Lung (tissue), 12 donors: ENCODE data around the gene NKG7. TPM values are rescaled to one million over a fixed set of nuclear protein-coding genes. Genes with fewer than 3 reads are reported as not detected.

Experiments used
- ATAC-seq: fragments of 200-7000 bp; cut with Tn5 transposase; one replicate; pipeline ENCODE4 v1.9.1; 2020; ENCODE audit warnings: moderate number of reproducible peaks; ENCODE audit not compliant: insufficient read depth, low FRiP score
- DNase-seq, 3 donors: peaks; one replicate each; pipeline ENCODE4 v3.0.0-alpha.2; 2013 to 2017
- H3K27ac ChIP-seq, 2 donors: one replicate each; pipeline ENCODE4 v1.5.1; 2013; ENCODE audit warnings: mild to moderate bottlenecking in 2 of 2, moderate library complexity in 2 of 2, control low read depth in 1 of 2, inconsistent platforms in 1 of 2, low read depth in 1 of 2, low read length in 1 of 2
- H3K27me3 ChIP-seq, 3 donors: one replicate each; pipeline ENCODE4 v1.5.1; 2013; ENCODE audit warnings: low read length in 2 of 3; ENCODE audit not compliant: control insufficient read depth in 3 of 3, insufficient read depth in 3 of 3
- H3K36me3 ChIP-seq, 4 donors: one replicate each; pipeline ENCODE4 v1.5.1; 2013; ENCODE audit warnings: low read length in 4 of 4, mild to moderate bottlenecking in 1 of 4, moderate library complexity in 1 of 4; ENCODE audit not compliant: control insufficient read depth in 4 of 4, insufficient read depth in 4 of 4
- H3K4me1 ChIP-seq, 5 donors: one replicate each; pipeline ENCODE4 v1.5.1; 2013; ENCODE audit warnings: low read length in 5 of 5, mild to moderate bottlenecking in 2 of 5, moderate library complexity in 1 of 5; ENCODE audit not compliant: control insufficient read depth in 5 of 5, insufficient read depth in 5 of 5
- H3K4me3 ChIP-seq: one replicate; pipeline ENCODE4 v1.5.1; 2013; ENCODE audit warnings: mild to moderate bottlenecking, control low read depth, moderate library complexity
- H3K9ac ChIP-seq, 2 donors: one replicate each; pipeline ENCODE4 v1.5.1; 2013; ENCODE audit warnings: low read length in 2 of 2, control low read depth in 1 of 2; ENCODE audit not compliant: insufficient read depth in 1 of 2
- H3K9me3 ChIP-seq, 4 donors: one replicate each; pipeline ENCODE4 v1.5.1; 2013; ENCODE audit warnings: low read length in 3 of 4, mild to moderate bottlenecking in 1 of 4, moderate library complexity in 1 of 4; ENCODE audit not compliant: control insufficient read depth in 4 of 4, insufficient read depth in 3 of 4
- CTCF ChIP-seq: IDR thresholded peaks from 2 replicates; pipeline ENCODE4 v1.5.1; 2012; ENCODE audit warnings: mild to moderate bottlenecking; ENCODE audit errors: control extremely low read depth, extremely low read depth
- WGBS, 2 donors: extraction: QIAGEN DNeasy Blood & Tissue Kit; methylation state at CpG; one replicate each; pipeline ENCODE4 v1.1.7; 2013; 5-methylcytosine and 5-hydroxymethylcytosine counted together
- polyA plus RNA-seq, 2 donors: library from polyadenylated mRNA; stranded (reverse); fragments of 200-250 nt; gene quantifications; one replicate each; pipeline ENCODE4 v1.2.1, GENCODE V29; 2013
- total RNA-seq, 2 donors: library from RNA; depleted of rRNA in 1 of 2; stranded (reverse); fragments of >200 nt in 1 of 2; gene quantifications; one replicate each; pipeline ENCODE4 v1.2.1, GENCODE V29; 2014 to 2021
- donor health status: control.
- donor health status: control.
- donor health status: Bipolar disorder and iron deficiency.
- donor health status: healthy.
- donor health status: DM: yes; HTN: yes; CAD: no.

NKG7 gene
- total and polyA plus RNA-seq, 4 donors = 12.7 to 328 (median 14.8) TPM

GRCh38 chr19:51323481-51324166, 48.8 kb downstream of the NKG7 start:
- H3K27ac ChIP-seq = no peak overlapping the region
- 74 to 79% methylated on average over 29 of the region's 29 CpGs for WGBS, 2 donors
- ATAC-seq (no peak), DNase-seq (no peak)
- H3K36me3 ChIP-seq = no peaks in the 10 kb centered on the region
- peaks cover 0 to 16% (median 0%) of the 10 kb centered on the region in 5 donors for H3K4me1 ChIP-seq
- H3K27me3 ChIP-seq = peaks cover 0 to 35% (median 7%) of the 10 kb centered on the region in 3 donors
- H3K9me3 ChIP-seq = peaks cover 0 to 3% (median 0%) of the 10 kb centered on the region in 4 donors
- H3K4me3 ChIP-seq = no peak overlapping the region
- TF ChIP-seq CTCF = no peak
- H3K9ac ChIP-seq = no peak overlapping the region

DNA sequence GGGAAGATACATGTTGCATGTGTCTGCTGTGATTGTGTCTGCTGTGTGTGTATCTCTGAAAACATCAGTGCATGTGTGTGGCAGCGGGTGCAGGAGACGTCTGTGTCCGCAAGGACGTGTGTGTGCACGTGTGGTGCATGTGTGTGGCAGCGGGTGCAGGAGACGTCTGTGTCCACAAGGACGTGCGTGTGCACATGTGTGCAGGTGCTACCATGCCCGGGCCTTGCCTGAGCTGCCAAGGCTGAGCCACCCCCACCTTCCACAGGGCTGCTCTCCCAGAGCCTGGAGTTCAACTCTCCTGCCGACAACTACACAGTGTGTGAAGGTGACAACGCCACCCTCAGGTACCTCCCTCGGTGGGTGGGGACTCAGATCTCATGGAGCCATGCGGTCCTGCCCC, 50.7 kb downstream of the NKG7 start:
- no peak overlapping the region for H3K27ac ChIP-seq
- no peaks in the 10 kb centered on the region for H3K36me3 ChIP-seq
- 76 to 81% methylated on average over 14 of the region's 14 CpGs for WGBS, 2 donors
- H3K4me3 ChIP-seq = no peak overlapping the region
- peaks cover 0 to 10% (median 0%) of the 10 kb centered on the region in 5 donors for H3K4me1 ChIP-seq
- H3K9ac ChIP-seq = no peak overlapping the region
- H3K9me3 ChIP-seq = peaks cover 0 to 3% (median 0%) of the 10 kb centered on the region in 4 donors
- DNase-seq = no peak
- no peak for ATAC-seq
- TF ChIP-seq CTCF = no peak
- peaks cover 2 to 28% (median 3%) of the 10 kb centered on the region in 3 donors for H3K27me3 ChIP-seq

Other genes with a start within 250 kb of the NKG7 start
- 10 to 100 TPM in 1 of 2 donors, 1 to 10 TPM in 1; 4.5 to 25.7 TPM for gene SIGLEC9, start 247.7 kb downstream of the NKG7 start, total RNA-seq
- 10 to 100 TPM in 1 of 2 donors, 1 to 10 TPM in 1; 4.3 to 57.0 TPM for gene SIGLEC9, start 247.7 kb downstream of the NKG7 start, polyA plus RNA-seq
- 10 to 100 TPM in 1 of 2 donors, 1 to 10 TPM in 1; 6.3 to 13.4 TPM for gene SIGLEC7, start 230.4 kb downstream of the NKG7 start, total RNA-seq
- gene SIGLEC7, start 230.4 kb downstream of the NKG7 start, polyA plus RNA-seq = 10 to 100 TPM in 1 of 2 donors, 1 to 10 TPM in 1; 2.1 to 29.3 TPM
- gene CD33, start 147.6 kb downstream of the NKG7 start, total RNA-seq = 10 to 100 TPM in 1 of 2 donors, 1 to 10 TPM in 1; 7.0 to 20.2 TPM
- gene CD33, start 147.6 kb downstream of the NKG7 start, polyA plus RNA-seq = 10 to 100 TPM; 13.4 to 40.2 TPM
- not detected for gene SIGLECL1, start 121.6 kb downstream of the NKG7 start, total RNA-seq
- gene SIGLECL1, start 121.6 kb downstream of the NKG7 start, polyA plus RNA-seq = under 1 TPM in 1 of 2 donors, not detected in 1; 0.03 TPM
- under 1 TPM; 0.09 to 0.43 TPM for gene IGLON5, start 61.0 kb downstream of the NKG7 start, total RNA-seq
- gene IGLON5, start 61.0 kb downstream of the NKG7 start, polyA plus RNA-seq = under 1 TPM in 1 of 2 donors, not detected in 1; 0.18 TPM
- gene VSIG10L, start 30.5 kb downstream of the NKG7 start, total RNA-seq = 1 to 10 TPM in 1 of 2 donors, under 1 TPM in 1; 0.57 to 3.1 TPM
- 1 to 10 TPM; 1.8 to 3.7 TPM for gene VSIG10L, start 30.5 kb downstream of the NKG7 start, polyA plus RNA-seq
- 100 to 1,000 TPM in 1 of 2 donors, 10 to 100 TPM in 1; 36.8 to 101 TPM for gene ETFB, start 6.3 kb downstream of the NKG7 start, total RNA-seq
- gene ETFB, start 6.3 kb downstream of the NKG7 start, polyA plus RNA-seq = 100 to 1,000 TPM; 104 to 118 TPM
- under 1 TPM in 1 of 2 donors, not detected in 1; 0.92 TPM for gene CLDND2, start 3.7 kb downstream of the NKG7 start, total RNA-seq
- gene CLDND2, start 3.7 kb downstream of the NKG7 start, polyA plus RNA-seq = under 1 TPM; 0.45 to 0.66 TPM
- not detected for gene LIM2, start 15.3 kb upstream of the NKG7 start, total RNA-seq
- gene LIM2, start 15.3 kb upstream of the NKG7 start, polyA plus RNA-seq = not detected
- under 1 TPM in 1 of 2 donors, not detected in 1; 0.64 TPM for gene C19orf84, start 17.9 kb upstream of the NKG7 start, total RNA-seq
- under 1 TPM; 0.08 to 0.31 TPM for gene C19orf84, start 17.9 kb upstream of the NKG7 start, polyA plus RNA-seq
- gene SIGLEC10, start 45.0 kb upstream of the NKG7 start, total RNA-seq = 10 to 100 TPM in 1 of 2 donors, 1 to 10 TPM in 1; 6.8 to 53.1 TPM
- 100 to 1,000 TPM in 1 of 2 donors, 1 to 10 TPM in 1; 3.4 to 248 TPM for gene SIGLEC10, start 45.0 kb upstream of the NKG7 start, polyA plus RNA-seq
- gene SIGLEC8, start 85.8 kb upstream of the NKG7 start, total RNA-seq = under 1 TPM; 0.34 to 0.77 TPM
- under 1 TPM; 0.22 to 0.28 TPM for gene SIGLEC8, start 85.8 kb upstream of the NKG7 start, polyA plus RNA-seq
- gene CEACAM18, start 105.9 kb upstream of the NKG7 start, total RNA-seq = not detected
- not detected for gene CEACAM18, start 105.9 kb upstream of the NKG7 start, polyA plus RNA-seq
- gene SIGLEC12, start 129.1 kb upstream of the NKG7 start, total RNA-seq = 1 to 10 TPM in 1 of 2 donors, under 1 TPM in 1; 0.28 to 3.5 TPM
- gene SIGLEC12, start 129.1 kb upstream of the NKG7 start, polyA plus RNA-seq = 1 to 10 TPM in 1 of 2 donors, under 1 TPM in 1; 0.12 to 5.1 TPM
- 1 to 10 TPM in 1 of 2 donors, under 1 TPM in 1; 0.23 to 5.3 TPM for gene SIGLEC6, start 159.0 kb upstream of the NKG7 start, total RNA-seq
- under 1 TPM; 0.37 to 0.53 TPM for gene SIGLEC6, start 159.0 kb upstream of the NKG7 start, polyA plus RNA-seq
- 10 to 100 TPM in 1 of 2 donors, 1 to 10 TPM in 1; 8.4 to 11.4 TPM for gene ZNF175, start 198.6 kb upstream of the NKG7 start, total RNA-seq
- gene ZNF175, start 198.6 kb upstream of the NKG7 start, polyA plus RNA-seq = 1 to 10 TPM; 2.5 to 3.3 TPM